ENCODE results near the gene PRR3.

The PRR3 gene

GRCh38 chr6:30537931-30538330, 19.2 kb upstream of the PRR3 start:
- no peak for DNase-seq

DNA sequence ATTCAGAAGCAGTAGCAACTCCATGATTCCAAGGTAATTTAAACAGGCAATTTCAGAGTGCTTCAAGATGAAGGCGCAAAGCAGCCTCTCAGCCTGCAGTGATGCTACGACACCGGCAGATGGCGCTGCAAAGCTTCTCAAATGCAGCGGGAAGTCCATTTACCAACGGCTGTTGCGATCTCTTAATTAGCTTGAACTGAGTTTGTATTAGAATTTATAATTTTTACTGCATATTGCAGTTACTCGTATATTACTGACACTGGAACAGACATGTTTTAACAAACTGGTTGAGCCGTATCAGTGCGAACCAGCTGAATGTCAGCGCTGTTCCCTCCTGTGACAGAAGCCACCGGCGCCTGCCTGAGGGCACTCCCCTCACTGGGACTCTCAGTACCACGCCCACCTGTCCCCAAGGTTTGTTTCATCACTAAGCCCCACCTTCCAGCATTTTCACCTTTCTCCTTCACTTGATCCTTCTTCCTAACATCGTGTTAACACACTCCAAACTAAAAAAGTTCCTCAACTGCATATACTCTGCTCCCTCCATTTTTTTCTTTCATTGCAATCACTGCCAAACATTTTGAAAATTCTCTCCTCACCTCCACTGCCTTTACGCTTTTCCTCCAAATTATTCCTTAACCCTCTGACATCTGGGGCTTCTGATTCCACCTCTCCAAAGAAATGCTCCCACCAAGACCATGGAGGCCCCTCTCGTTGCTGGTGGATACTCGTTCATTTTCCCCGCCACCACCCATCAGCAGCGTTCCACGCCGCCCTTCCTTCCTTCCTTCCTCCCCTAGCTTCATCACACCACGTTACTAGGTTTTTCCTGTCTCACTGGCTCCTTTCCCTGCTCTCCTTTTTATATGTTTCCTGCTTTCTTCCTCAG, 15.3 kb upstream of the PRR3 start:
- peak; percentile 70 to 85 (median 72) for DNase-seq

GRCh38 chr6:30542404-30542725, 14.7 kb upstream of the PRR3 start:
- peak in 2 of 5 experiments; percentile 50 to 74 for DNase-seq

GRCh38 chr6:30542915-30543314, 14.2 kb upstream of the PRR3 start:
- DNase-seq: no peak

DNA sequence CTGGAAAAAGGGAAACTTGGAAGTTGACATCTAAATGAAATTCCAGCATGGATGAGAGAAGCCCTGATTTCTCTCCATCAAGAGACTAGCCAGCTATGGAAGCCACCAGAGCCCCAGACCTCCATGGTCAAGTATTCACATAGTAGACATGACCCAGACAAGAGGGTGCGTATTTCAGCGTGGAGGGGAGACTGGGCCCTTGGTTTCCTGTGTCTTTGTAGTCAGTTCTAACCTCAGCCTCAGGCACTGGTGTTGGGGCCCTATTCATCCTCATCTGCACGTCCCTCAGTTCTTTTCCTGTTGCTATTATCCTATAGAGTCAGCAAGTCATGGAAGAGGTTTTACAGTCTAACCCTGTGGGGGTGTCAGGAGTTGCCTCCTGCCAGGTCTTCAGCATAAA, 13.3 kb upstream of the PRR3 start:
- DNase-seq: peak in 1 of 5 experiments; percentile 61

DNA sequence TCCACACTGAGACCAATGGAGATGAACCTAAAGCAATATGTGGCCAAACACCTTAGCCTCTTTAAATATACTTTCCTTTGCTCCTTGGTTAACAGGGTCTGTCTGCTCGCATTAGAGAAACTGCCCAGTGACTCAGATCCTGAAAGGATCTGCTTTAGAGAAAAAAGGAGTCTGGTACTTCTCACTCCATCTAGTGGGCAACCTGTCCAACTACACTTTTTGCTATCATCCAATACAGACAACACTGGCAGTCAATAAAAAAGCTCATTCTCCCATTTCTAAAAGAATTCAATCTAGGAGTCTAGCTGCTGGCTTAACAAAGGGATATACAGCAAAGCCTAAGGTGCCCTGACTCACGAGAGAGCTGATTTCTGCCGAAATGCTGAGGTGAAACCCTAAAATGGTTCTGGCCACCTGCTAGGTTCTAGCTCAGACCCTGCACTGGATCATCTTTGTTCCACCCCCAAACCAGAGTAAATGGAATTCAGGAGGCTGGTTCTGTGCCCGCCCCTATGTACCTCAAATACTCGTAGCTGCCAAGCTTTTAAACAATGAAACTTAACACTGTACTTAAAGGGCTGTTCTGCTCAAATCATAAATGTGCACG, 12.3 kb upstream of the PRR3 start:
- peak in 2 of 5 experiments; percentile 47 to 62 for DNase-seq

GRCh38 chr6:30547454-30547853, 9.6 kb upstream of the PRR3 start:
- no peak for DNase-seq

- DNase-seq: no peak
Observed at GRCh38 chr6:30548375-30548774, 8.7 kb upstream of the PRR3 start.

- no peak for DNase-seq
Observed at GRCh38 chr6:30554404-30554803, 2.7 kb upstream of the PRR3 start.

- peak in 1 of 5 experiments; percentile 28 for DNase-seq
Observed at GRCh38 chr6:30554962-30555815, 1.9 kb upstream of the PRR3 start.

GRCh38 chr6:30555816-30556065, 1.4 kb upstream of the PRR3 start:
- no peak for DNase-seq

GRCh38 chr6:30556066-30556905, 809 bp upstream of the PRR3 start, which contains the start of gene GNL1:
Gene GNL1 (minus strand): TSS chr6:30556489. CDS start chr6:30556203, 286 bp downstream.
- DNase-seq: peak; percentile 97 to 100 (median 99)

- DNase-seq: peak in 3 of 5 experiments; percentile 32 to 76 (median 53)
Observed at GRCh38 chr6:30557683-30557981, 537 bp downstream of the PRR3 start.

- DNase-seq: no peak
Observed at GRCh38 chr6:30560930-30561329, 3.8 kb downstream of the PRR3 start.

GRCh38 chr6:30562470-30563425, 5.7 kb downstream of the PRR3 start:
- DNase-seq: no peak

DNA sequence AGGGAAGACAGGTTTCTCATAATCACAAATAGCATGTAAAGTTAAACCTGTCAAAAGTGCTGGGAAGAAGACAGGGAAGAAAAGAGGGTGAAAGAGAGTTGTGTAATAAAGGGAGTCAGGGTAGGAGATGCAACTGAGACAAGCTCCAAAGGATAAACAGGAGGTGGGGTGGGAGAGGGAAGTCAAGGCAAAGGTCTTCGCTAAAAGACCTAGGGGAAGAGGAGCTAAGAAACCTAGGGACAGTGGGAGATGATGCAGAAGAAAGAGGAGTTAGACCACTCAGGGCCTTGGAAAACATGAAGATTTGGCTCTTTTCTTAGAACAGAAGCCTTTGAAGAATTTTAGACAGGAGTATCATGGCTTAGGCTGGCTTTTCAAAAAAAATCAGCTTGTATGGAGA, 7.0 kb downstream of the PRR3 start:
- DNase-seq: no peak

GRCh38 chr6:30565772-30566171, 8.7 kb downstream of the PRR3 start:
- DNase-seq: no peak

- DNase-seq: peak in 2 of 5 experiments; percentile 20 to 33
Observed at GRCh38 chr6:30568245-30568644, 11.2 kb downstream of the PRR3 start.

- no peak for DNase-seq
Observed at GRCh38 chr6:30570263-30570662, 13.2 kb downstream of the PRR3 start.

- DNase-seq: peak in 1 of 5 experiments; percentile 6
Observed at GRCh38 chr6:30570740-30571074, 13.6 kb downstream of the PRR3 start.

GRCh38 chr6:30571075-30571761, 14.1 kb downstream of the PRR3 start, which contains the start of gene ABCF1:
Gene ABCF1 (plus strand): TSS chr6:30571442. CDS start chr6:30571488, 46 bp downstream.
- peak; percentile 98 to 100 (median 99) for DNase-seq
